IPS DF 19.7 (cell line): ENCODE results near the gene CDC5L.

Experiments
- DNase-seq: peaks from one replicate; pipeline ENCODE4 v3.0.0-alpha.2; 2013; ENCODE audit warnings: low read depth, low spot score

CDC5L gene

GRCh38 chr6:44498436-44498835 is 110.9 kb downstream of the CDC5L start:
- DNase-seq: no peak

DNA sequence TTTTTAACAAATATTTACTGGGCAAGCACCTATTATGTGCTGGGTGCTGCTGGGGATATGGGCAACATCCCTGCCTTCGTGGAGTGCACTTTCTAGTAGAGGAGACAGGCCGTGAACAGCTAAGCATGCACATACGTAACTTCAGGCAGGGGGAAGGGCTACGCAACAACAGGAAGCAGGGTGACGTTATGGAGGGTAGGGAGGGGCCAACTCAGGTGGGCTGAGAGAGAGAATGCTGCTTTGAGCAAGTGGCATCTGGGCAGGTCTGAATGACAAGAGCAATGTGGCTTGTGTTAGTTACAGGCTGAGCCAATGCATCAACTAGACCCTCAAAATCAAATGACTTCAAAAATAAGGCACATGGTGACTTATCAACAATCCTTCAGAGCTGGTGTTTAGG is 112.1 kb downstream of the CDC5L start:
- no peak for DNase-seq
